Choroid plexus epithelial cell (primary cell): ENCODE results near the gene TMEM145.
A peak's percentile ranks its signal among the peaks of the same experiment; 100 is the strongest.

Experiments
- DNase-seq: peaks from one replicate; pipeline ENCODE4 v3.0.0-alpha.2; 2010; ENCODE audit warnings: low read depth
- H3K4me3 ChIP-seq: 2 replicates; pipeline ENCODE4 v1.5.1; 2011; ENCODE audit warnings: low read depth, mild to moderate bottlenecking, control low read depth, low read length, moderate library complexity
- CTCF ChIP-seq: conservative IDR thresholded peaks from 2 replicates; pipeline ENCODE4 v1.5.1; 2011; ENCODE audit warnings: low read depth, mild to moderate bottlenecking, control low read depth, inconsistent platforms, low read length, moderate library complexity

Gene TMEM145

GRCh38 chr19:42281827-42282762, 31.0 kb upstream of the TMEM145 start:
- peak; percentile 59 for DNase-seq
- H3K4me3 ChIP-seq: peak overlapping the region; percentile 28
- TF ChIP-seq CTCF: no peak

- H3K4me3 ChIP-seq: no peak overlapping the region
- DNase-seq: no peak
- TF ChIP-seq CTCF: no peak
Measured at GRCh38 chr19:42282819-42283187, 30.3 kb upstream of the TMEM145 start.

GRCh38 chr19:42283188-42284065, 29.7 kb upstream of the TMEM145 start:
- no peak for TF ChIP-seq CTCF
- H3K4me3 ChIP-seq: peak overlapping the region; percentile 72
- DNase-seq: peak; percentile 92

- peak; percentile 78 for DNase-seq
- no peak for TF ChIP-seq CTCF
- H3K4me3 ChIP-seq: peak overlapping the region; percentile 72
Measured at GRCh38 chr19:42284066-42284501, 29.0 kb upstream of the TMEM145 start.

GRCh38 chr19:42284591-42285341, 28.3 kb upstream of the TMEM145 start:
- DNase-seq: no peak
- peak overlapping the region; percentile 72 for H3K4me3 ChIP-seq
- TF ChIP-seq CTCF: no peak

GRCh38 chr19:42285541-42285941, 27.6 kb upstream of the TMEM145 start:
- TF ChIP-seq CTCF: no peak
- DNase-seq: no peak
- H3K4me3 ChIP-seq: peak overlapping the region; percentile 72
